Ishikawa (cell line): ENCODE measurements around the gene OCSTAMP.

ENCODE experiments used
- CEBPB ChIP-seq: IDR thresholded peaks from 2 replicates; pipeline ENCODE4 v1.6.1; 2012
- CREB1 ChIP-seq: IDR thresholded peaks from 2 replicates; pipeline ENCODE4 v1.6.1; 2012; ENCODE audit warnings: low read depth
- EGR1 ChIP-seq: IDR thresholded peaks from 2 replicates; pipeline ENCODE4 v1.6.1; 2012
- EP300 ChIP-seq: IDR thresholded peaks from 2 replicates; pipeline ENCODE4 v1.6.1; 2012; ENCODE audit warnings: borderline replicate concordance
- FOXM1 ChIP-seq: IDR thresholded peaks from 2 replicates; pipeline ENCODE4 v1.6.1; 2012; ENCODE audit warnings: low read depth, borderline replicate concordance
- MAX ChIP-seq: IDR thresholded peaks from 2 replicates; pipeline ENCODE4 v1.6.1; 2012
- NFIC ChIP-seq: IDR thresholded peaks from 2 replicates; pipeline ENCODE4 v1.6.1; 2012
- RAD21 ChIP-seq: IDR thresholded peaks from 2 replicates; pipeline ENCODE4 v1.6.1; 2012; ENCODE audit warnings: low read depth
- REST ChIP-seq: IDR thresholded peaks from 2 replicates; pipeline ENCODE4 v1.6.1; 2012; ENCODE audit warnings: low read depth, mild to moderate bottlenecking
- TAF1 ChIP-seq: IDR thresholded peaks from 2 replicates; pipeline ENCODE4 v1.6.1; 2012; ENCODE audit warnings: low read depth, mild to moderate bottlenecking
- YY1 ChIP-seq: IDR thresholded peaks from 2 replicates; pipeline ENCODE4 v1.6.1; 2012; ENCODE audit warnings: low read depth

- TF ChIP-seq CEBPB: no peak
- TF ChIP-seq RAD21: no peak
- TF ChIP-seq CREB1: no peak
- no peak for TF ChIP-seq MAX
- TF ChIP-seq EP300: no peak
- no peak for TF ChIP-seq NFIC
- TF ChIP-seq FOXM1: no peak
- TF ChIP-seq YY1: no peak
- no peak for TF ChIP-seq EGR1
- TF ChIP-seq REST: no peak
- no peak for TF ChIP-seq TAF1
These were observed 33.2 kb upstream of the OCSTAMP start for GRCh38 chr20:46583411-46584214.
